Rectal smooth muscle tissue (tissue), 1 donor: ENCODE data around the gene SLC16A3.
A peak's percentile ranks its signal among the peaks of the same experiment; 100 is the strongest.

Source experiments
- H3K27ac ChIP-seq: one replicate; pipeline ENCODE4 v1.7.0; 2013; ENCODE audit warnings: low read depth, low read length, inconsistent platforms
- H3K27me3 ChIP-seq: one replicate; pipeline ENCODE4 v1.7.0; 2013; ENCODE audit warnings: low read length; ENCODE audit not compliant: control insufficient read depth, insufficient read depth
- H3K36me3 ChIP-seq: one replicate; pipeline ENCODE4 v1.7.0; 2013; ENCODE audit warnings: low read length; ENCODE audit not compliant: control insufficient read depth, insufficient read depth
- H3K4me1 ChIP-seq: one replicate; pipeline ENCODE4 v1.7.0; 2013; ENCODE audit warnings: low read length; ENCODE audit not compliant: control insufficient read depth, insufficient read depth
- H3K4me3 ChIP-seq: one replicate; pipeline ENCODE4 v1.7.0; 2013; ENCODE audit warnings: low read length
- H3K9ac ChIP-seq: one replicate; pipeline ENCODE4 v1.7.0; 2013; ENCODE audit warnings: low read length

Gene SLC16A3

GRCh38 chr17:82276938-82277337 is 48.1 kb downstream of the SLC16A3 start:
- no peaks in the 10 kb centered on the region for H3K36me3 ChIP-seq
- peaks cover 4% of the 10 kb centered on the region for H3K4me1 ChIP-seq
- H3K9ac ChIP-seq = no peak overlapping the region
- no peak overlapping the region for H3K4me3 ChIP-seq
- no peak overlapping the region for H3K27ac ChIP-seq
- no peaks in the 10 kb centered on the region for H3K27me3 ChIP-seq

- no peaks in the 10 kb centered on the region for H3K27me3 ChIP-seq
- no peaks in the 10 kb centered on the region for H3K36me3 ChIP-seq
- no peak overlapping the region for H3K27ac ChIP-seq
- peaks cover 4% of the 10 kb centered on the region for H3K4me1 ChIP-seq
- no peak overlapping the region for H3K9ac ChIP-seq
- no peak overlapping the region for H3K4me3 ChIP-seq
Observed at GRCh38 chr17:82277851-82278250, 49.0 kb downstream of the SLC16A3 start.

GRCh38 chr17:82278308-82278707 is 49.5 kb downstream of the SLC16A3 start:
- Histone ChIP-seq H3K4me1 (peaks cover 4% of the 10 kb centered on the region), H3K36me3 (no peaks in the 10 kb centered on the region), H3K27ac (no peak overlapping the region), H3K9ac (no peak overlapping the region), H3K27me3 (no peaks in the 10 kb centered on the region), H3K4me3 (no peak overlapping the region)

- Histone ChIP-seq H3K27me3 (no peaks in the 10 kb centered on the region), H3K4me1 (peaks cover 2% of the 10 kb centered on the region), H3K4me3 (no peak overlapping the region), H3K36me3 (no peaks in the 10 kb centered on the region), H3K9ac (no peak overlapping the region), H3K27ac (no peak overlapping the region)
Observed at GRCh38 chr17:82278786-82279391, 50.0 kb downstream of the SLC16A3 start.

GRCh38 chr17:82280537-82280936 is 51.7 kb downstream of the SLC16A3 start:
- Histone ChIP-seq H3K27me3 (no peaks in the 10 kb centered on the region), H3K4me3 (no peak overlapping the region), H3K4me1 (no peaks in the 10 kb centered on the region), H3K9ac (no peak overlapping the region), H3K27ac (no peak overlapping the region), H3K36me3 (no peaks in the 10 kb centered on the region)

GRCh38 chr17:82281076-82281475 is 52.2 kb downstream of the SLC16A3 start:
- H3K27ac ChIP-seq = no peak overlapping the region
- no peaks in the 10 kb centered on the region for H3K4me1 ChIP-seq
- no peak overlapping the region for H3K9ac ChIP-seq
- H3K4me3 ChIP-seq = no peak overlapping the region
- H3K36me3 ChIP-seq = no peaks in the 10 kb centered on the region
- H3K27me3 ChIP-seq = no peaks in the 10 kb centered on the region

- Histone ChIP-seq H3K9ac (no peak overlapping the region), H3K27ac (no peak overlapping the region)
Observed at GRCh38 chr17:82281502-82282238, 52.8 kb downstream of the SLC16A3 start.

GRCh38 chr17:82282239-82283207 is 53.7 kb downstream of the SLC16A3 start:
- Histone ChIP-seq H3K36me3 (no peaks in the 10 kb centered on the region), H3K27me3 (no peaks in the 10 kb centered on the region), H3K27ac (no peak overlapping the region), H3K9ac (no peak overlapping the region), H3K4me1 (peaks cover 1% of the 10 kb centered on the region), H3K4me3 (no peak overlapping the region)

More at GRCh38 chr17:82281502-82282238, 52.8 kb downstream of the SLC16A3 start:
- H3K27me3 ChIP-seq = no peaks in the 10 kb centered on the region
- no peak overlapping the region for H3K4me3 ChIP-seq
- H3K4me1 ChIP-seq = no peaks in the 10 kb centered on the region
- H3K36me3 ChIP-seq = no peaks in the 10 kb centered on the region

GRCh38 chr17:82283208-82283749 is 54.4 kb downstream of the SLC16A3 start:
- Histone ChIP-seq H3K27ac (no peak overlapping the region), H3K4me3 (no peak overlapping the region), H3K27me3 (no peaks in the 10 kb centered on the region), H3K4me1 (peaks cover 8% of the 10 kb centered on the region), H3K9ac (no peak overlapping the region), H3K36me3 (no peaks in the 10 kb centered on the region)

- Histone ChIP-seq H3K4me1 (peaks cover 12% of the 10 kb centered on the region), H3K36me3 (no peaks in the 10 kb centered on the region), H3K4me3 (no peak overlapping the region), H3K9ac (no peak overlapping the region), H3K27me3 (no peaks in the 10 kb centered on the region), H3K27ac (no peak overlapping the region)
Observed at GRCh38 chr17:82285141-82285540, 56.3 kb downstream of the SLC16A3 start.

GRCh38 chr17:82287013-82287867 is 58.4 kb downstream of the SLC16A3 start:
- H3K36me3 ChIP-seq = no peaks in the 10 kb centered on the region
- H3K4me1 ChIP-seq = peaks cover 12% of the 10 kb centered on the region
- H3K27me3 ChIP-seq = no peaks in the 10 kb centered on the region
- no peak overlapping the region for H3K4me3 ChIP-seq
- H3K9ac ChIP-seq = no peak overlapping the region
- peak overlapping the region; percentile 69 for H3K27ac ChIP-seq
